HEK293 (cell line): ENCODE results near the gene SUPT3H.
A peak's percentile ranks its signal among the peaks of the same experiment; 100 is the strongest.

Source experiments
- CTCF ChIA-PET: fragments of 350-600 bp; formaldehyde crosslinking; extraction: SDS; loops from one replicate; lab custom pipeline; 2021; ENCODE audit warnings: antibody characterized with exemption; lab: Yijun Ruan, JAX
- POLR2A ChIA-PET: fragments of 300-600 bp; formaldehyde crosslinking; extraction: SDS; loops from one replicate; lab custom pipeline; 2020; ENCODE audit warnings: antibody characterized with exemption, inconsistent platforms; lab: Yijun Ruan, JAX
- H3K27ac ChIP-seq: fragments of 200-500 bp; sonication (Bioruptor generic); 2 replicates; pipeline ENCODE4 v1.5.1; 2014; ENCODE audit warnings: low read depth, low read length, control low read depth, inconsistent platforms; ENCODE audit errors: extremely low read depth
- H3K36me3 ChIP-seq, 2 experiments: fragments of 200-500 bp in 1 of 2; sonication (Bioruptor generic) in 1 of 2; 1 replicate in 1 of 2; 2 replicates in 1 of 2; pipeline ENCODE4 v1.5.1; 2014 to 2017; ENCODE audit warnings: inconsistent platforms in 2 of 2, low read length in 2 of 2; ENCODE audit not compliant: control insufficient read depth in 2 of 2, insufficient read depth in 1 of 2
- H3K4me1 ChIP-seq: fragments of 200-500 bp; sonication (Bioruptor generic); 2 replicates; pipeline ENCODE4 v1.5.1; 2014; ENCODE audit warnings: mild to moderate bottlenecking, low read length, inconsistent platforms; ENCODE audit not compliant: control insufficient read depth, insufficient read depth
- H3K4me3 ChIP-seq: 2 replicates; pipeline ENCODE4 v1.5.1; 2011; ENCODE audit warnings: low read depth, mild to moderate bottlenecking, control low read depth, low read length, moderate library complexity
- H3K9me3 ChIP-seq: fragments of 200-500 bp; sonication (Bioruptor generic); 2 replicates; pipeline ENCODE4 v1.5.1; 2014; ENCODE audit warnings: low read depth, low read length, inconsistent platforms; ENCODE audit not compliant: control insufficient read depth, insufficient read depth
- KLF16 ChIP-seq: fragments of 450-650 bp; formaldehyde crosslinking; IDR thresholded peaks from 2 replicates; pipeline ENCODE4 v1.5.1; 2017; ENCODE audit warnings: missing biosample characterization, missing genetic modification characterization
- KLF8 ChIP-seq: fragments of 450-650 bp; formaldehyde crosslinking; IDR thresholded peaks from 2 replicates; pipeline ENCODE4 v1.5.1; 2016; ENCODE audit warnings: missing biosample characterization, missing genetic modification characterization
- MZF1 ChIP-seq: fragments of 450-650 bp; formaldehyde crosslinking; IDR thresholded peaks from 2 replicates; pipeline ENCODE4 v1.5.1; 2017; ENCODE audit warnings: missing biosample characterization, missing genetic modification characterization, borderline replicate concordance
- OVOL3 ChIP-seq: fragments of 450-650 bp; formaldehyde crosslinking; IDR thresholded peaks from 2 replicates; pipeline ENCODE4 v1.5.1; 2016; ENCODE audit warnings: missing biosample characterization, missing genetic modification characterization
- REPIN1 ChIP-seq: fragments of 450-650 bp; formaldehyde crosslinking; IDR thresholded peaks from 2 replicates; pipeline ENCODE4 v1.5.1; 2017; ENCODE audit warnings: missing biosample characterization, missing genetic modification characterization, low read depth
- SP3 ChIP-seq: fragments of 450-650 bp; formaldehyde crosslinking; IDR thresholded peaks from 2 replicates; pipeline ENCODE4 v1.5.1; 2016; ENCODE audit warnings: missing biosample characterization, missing genetic modification characterization
- YY1 ChIP-seq: fragments of 450-650 bp; formaldehyde crosslinking; IDR thresholded peaks from 2 replicates; pipeline ENCODE4 v1.5.1; 2018; ENCODE audit warnings: missing biosample characterization, missing genetic modification characterization
- ZBTB17 ChIP-seq: fragments of 450-650 bp; formaldehyde crosslinking; IDR thresholded peaks from 2 replicates; pipeline ENCODE4 v1.5.1; 2016; ENCODE audit warnings: missing biosample characterization, missing genetic modification characterization
- ZBTB20 ChIP-seq: fragments of 450-650 bp; formaldehyde crosslinking; IDR thresholded peaks from 2 replicates; pipeline ENCODE4 v1.5.1; 2016; ENCODE audit warnings: missing biosample characterization, missing genetic modification characterization
- ZBTB21 ChIP-seq: fragments of 450-650 bp; formaldehyde crosslinking; IDR thresholded peaks from 2 replicates; pipeline ENCODE4 v1.5.1; 2017; ENCODE audit warnings: missing biosample characterization, missing genetic modification characterization
- ZBTB48 ChIP-seq: fragments of 450-650 bp; formaldehyde crosslinking; IDR thresholded peaks from 2 replicates; pipeline ENCODE4 v1.5.1; 2016; ENCODE audit warnings: missing biosample characterization, missing genetic modification characterization
- ZBTB7A ChIP-seq: fragments of 450-650 bp; formaldehyde crosslinking; IDR thresholded peaks from 2 replicates; pipeline ENCODE4 v1.5.1; 2016; ENCODE audit warnings: low read depth, missing biosample characterization, missing genetic modification characterization
- ZFP3 ChIP-seq: fragments of 450-650 bp; formaldehyde crosslinking; IDR thresholded peaks from 2 replicates; pipeline ENCODE4 v1.5.1; 2016; ENCODE audit warnings: low read depth, missing biosample characterization, missing genetic modification characterization
- ZIC2 ChIP-seq: fragments of 450-650 bp; formaldehyde crosslinking; IDR thresholded peaks from 2 replicates; pipeline ENCODE4 v1.5.1; 2016; ENCODE audit warnings: missing biosample characterization, missing genetic modification characterization
- ZNF10 ChIP-seq: fragments of 450-650 bp; formaldehyde crosslinking; IDR thresholded peaks from 2 replicates; pipeline ENCODE4 v1.5.1; 2017; ENCODE audit warnings: missing biosample characterization, missing genetic modification characterization
- ZNF132 ChIP-seq: fragments of 450-650 bp; formaldehyde crosslinking; IDR thresholded peaks from 2 replicates; pipeline ENCODE4 v1.5.1; 2017; ENCODE audit warnings: missing biosample characterization, missing genetic modification characterization, borderline replicate concordance
- ZNF138 ChIP-seq: fragments of 450-650 bp; formaldehyde crosslinking; IDR thresholded peaks from 2 replicates; pipeline ENCODE4 v1.5.1; 2016; ENCODE audit warnings: missing biosample characterization, missing genetic modification characterization, borderline replicate concordance
- ZNF223 ChIP-seq: fragments of 450-650 bp; formaldehyde crosslinking; IDR thresholded peaks from 2 replicates; pipeline ENCODE4 v1.5.1; 2016; ENCODE audit warnings: missing biosample characterization, missing genetic modification characterization
- ZNF23 ChIP-seq: fragments of 450-650 bp; formaldehyde crosslinking; IDR thresholded peaks from 2 replicates; pipeline ENCODE4 v1.5.1; 2016; ENCODE audit warnings: missing biosample characterization, missing genetic modification characterization, borderline replicate concordance
- ZNF335 ChIP-seq: fragments of 450-650 bp; formaldehyde crosslinking; conservative IDR thresholded peaks from 2 replicates; pipeline ENCODE4 v1.5.1; 2016; ENCODE audit warnings: missing biosample characterization, missing genetic modification characterization
- ZNF341 ChIP-seq: fragments of 450-650 bp; formaldehyde crosslinking; IDR thresholded peaks from 2 replicates; pipeline ENCODE4; 2016; ENCODE audit warnings: low read depth, missing biosample characterization, missing genetic modification characterization
- ZNF366 ChIP-seq: fragments of 450-650 bp; formaldehyde crosslinking; conservative IDR thresholded peaks from 2 replicates; pipeline ENCODE4 v1.5.1; 2016; ENCODE audit warnings: missing biosample characterization, missing genetic modification characterization
- ZNF600 ChIP-seq: fragments of 450-650 bp; formaldehyde crosslinking; IDR thresholded peaks from 2 replicates; pipeline ENCODE4 v1.5.1; 2016; ENCODE audit warnings: missing biosample characterization, missing genetic modification characterization
- ZNF785 ChIP-seq: fragments of 450-650 bp; formaldehyde crosslinking; IDR thresholded peaks from 2 replicates; pipeline ENCODE4 v1.5.1; 2016; ENCODE audit warnings: missing biosample characterization, missing genetic modification characterization
- ZNF830 ChIP-seq: fragments of 450-650 bp; IDR thresholded peaks from 2 replicates; pipeline ENCODE4 v1.5.0; 2018; ENCODE audit warnings: missing biosample characterization, missing genetic modification characterization, low read depth, mild to moderate bottlenecking, moderate library complexity
- ZSCAN30 ChIP-seq: fragments of 450-650 bp; IDR thresholded peaks from 2 replicates; pipeline ENCODE4 v1.5.1; 2018; ENCODE audit warnings: missing biosample characterization, mild to moderate bottlenecking, missing genetic modification characterization, moderate library complexity
- TF ChIP-seq, protein P1 (sequence below): fragments of 450-650 bp; formaldehyde crosslinking; conservative IDR thresholded peaks from 2 replicates; pipeline ENCODE4 v1.5.1; 2016; ENCODE audit warnings: low read depth, missing biosample characterization, missing genetic modification characterization

Gene SUPT3H

DNA sequence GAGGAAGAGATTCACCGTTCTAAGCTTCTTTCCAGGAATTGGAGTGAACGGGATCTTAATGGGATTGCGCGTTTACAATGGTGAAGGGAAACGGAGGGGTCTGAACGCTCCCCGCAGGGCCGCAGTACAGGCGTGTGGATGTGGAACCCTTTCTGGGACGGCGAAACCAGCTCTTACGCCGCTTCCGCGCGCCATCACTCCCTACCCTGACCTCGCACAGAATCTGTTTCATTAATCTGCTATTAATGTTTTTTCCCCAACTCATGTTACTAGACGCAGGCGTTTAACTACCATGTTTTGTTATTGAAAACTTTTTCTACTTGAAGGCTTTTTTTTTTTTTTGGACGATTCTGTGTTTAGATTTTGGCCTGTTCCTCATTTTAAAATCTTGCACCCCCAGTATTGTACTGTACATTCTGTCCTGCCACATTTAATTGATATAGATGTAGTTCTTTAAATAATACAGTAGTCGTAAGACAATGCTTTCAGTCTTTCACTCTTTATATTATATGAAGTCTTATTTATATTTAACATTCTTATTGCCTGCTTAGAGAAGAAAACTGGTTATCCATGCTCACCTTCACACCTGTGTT, 696 bp upstream of the SUPT3H start (continued):
- TF ChIP-seq ZNF23 (tag by site-specific recombination) (no peak), YY1 (tag by site-specific recombination) (0 out of 2 replicates have a peak, but pooled peaks have one; percentile 8), ZNF341 (tag by site-specific recombination) (peak; percentile 32), ZNF10 (tag by site-specific recombination) (peak; percentile 46; the same call in 1 of the 2 replicates), ZNF223 (0 out of 2 replicates have a peak, but pooled peaks have one; percentile 31), MZF1 (tag by site-specific recombination) (peak; percentile 57), ZNF830 (no peak), ZFP3 (tag by site-specific recombination) (peak; percentile 20; the same call in 1 of the 2 replicates), ZNF600 (tag by site-specific recombination) (peak; percentile 42), KLF16 (tag by site-specific recombination) (no peak), OVOL3 (tag by site-specific recombination) (peak; percentile 47; the same call in 1 of the 2 replicates), REPIN1 (tag by site-specific recombination) (no peak), KLF8 (tag by site-specific recombination) (0 out of 2 replicates have a peak, but pooled peaks have one; percentile 1), ZBTB21 (peak; percentile 18; the same call in 1 of the 2 replicates), ZNF785 (no peak), ZBTB20 (tag by site-specific recombination) (peak; percentile 86), ZNF366 (tag by site-specific recombination) (no peak), ZBTB7A (tag by site-specific recombination) (no peak), ZBTB17 (tag by site-specific recombination) (no peak), SP3 (tag by site-specific recombination) (no peak)
- TF ChIP-seq, protein P1, sequence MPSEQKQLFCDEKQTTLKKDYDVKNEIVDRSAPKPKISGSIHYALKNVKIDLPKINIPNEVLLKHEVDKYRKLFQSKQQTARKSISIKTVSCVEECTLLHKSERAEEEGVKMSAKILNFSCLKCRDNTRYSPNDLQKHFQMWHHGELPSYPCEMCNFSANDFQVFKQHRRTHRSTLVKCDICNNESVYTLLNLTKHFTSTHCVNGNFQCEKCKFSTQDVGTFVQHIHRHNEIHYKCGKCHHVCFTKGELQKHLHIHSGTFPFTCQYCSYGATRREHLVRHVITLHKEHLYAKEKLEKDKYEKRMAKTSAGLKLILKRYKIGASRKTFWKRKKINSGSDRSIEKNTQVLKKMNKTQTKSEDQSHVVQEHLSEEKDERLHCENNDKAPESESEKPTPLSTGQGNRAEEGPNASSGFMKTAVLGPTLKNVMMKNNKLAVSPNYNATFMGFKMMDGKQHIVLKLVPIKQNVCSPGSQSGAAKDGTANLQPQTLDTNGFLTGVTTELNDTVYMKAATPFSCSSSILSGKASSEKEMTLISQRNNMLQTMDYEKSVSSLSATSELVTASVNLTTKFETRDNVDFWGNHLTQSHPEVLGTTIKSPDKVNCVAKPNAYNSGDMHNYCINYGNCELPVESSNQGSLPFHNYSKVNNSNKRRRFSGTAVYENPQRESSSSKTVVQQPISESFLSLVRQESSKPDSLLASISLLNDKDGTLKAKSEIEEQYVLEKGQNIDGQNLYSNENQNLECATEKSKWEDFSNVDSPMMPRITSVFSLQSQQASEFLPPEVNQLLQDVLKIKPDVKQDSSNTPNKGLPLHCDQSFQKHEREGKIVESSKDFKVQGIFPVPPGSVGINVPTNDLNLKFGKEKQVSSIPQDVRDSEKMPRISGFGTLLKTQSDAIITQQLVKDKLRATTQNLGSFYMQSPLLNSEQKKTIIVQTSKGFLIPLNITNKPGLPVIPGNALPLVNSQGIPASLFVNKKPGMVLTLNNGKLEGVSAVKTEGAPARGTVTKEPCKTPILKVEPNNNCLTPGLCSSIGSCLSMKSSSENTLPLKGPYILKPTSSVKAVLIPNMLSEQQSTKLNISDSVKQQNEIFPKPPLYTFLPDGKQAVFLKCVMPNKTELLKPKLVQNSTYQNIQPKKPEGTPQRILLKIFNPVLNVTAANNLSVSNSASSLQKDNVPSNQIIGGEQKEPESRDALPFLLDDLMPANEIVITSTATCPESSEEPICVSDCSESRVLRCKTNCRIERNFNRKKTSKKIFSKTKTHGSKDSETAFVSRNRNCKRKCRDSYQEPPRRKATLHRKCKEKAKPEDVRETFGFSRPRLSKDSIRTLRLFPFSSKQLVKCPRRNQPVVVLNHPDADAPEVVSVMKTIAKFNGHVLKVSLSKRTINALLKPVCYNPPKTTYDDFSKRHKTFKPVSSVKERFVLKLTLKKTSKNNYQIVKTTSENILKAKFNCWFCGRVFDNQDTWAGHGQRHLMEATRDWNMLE (tag by site-specific recombination), result 0 out of 2 replicates have a peak, but pooled peaks have one; percentile 12

DNA sequence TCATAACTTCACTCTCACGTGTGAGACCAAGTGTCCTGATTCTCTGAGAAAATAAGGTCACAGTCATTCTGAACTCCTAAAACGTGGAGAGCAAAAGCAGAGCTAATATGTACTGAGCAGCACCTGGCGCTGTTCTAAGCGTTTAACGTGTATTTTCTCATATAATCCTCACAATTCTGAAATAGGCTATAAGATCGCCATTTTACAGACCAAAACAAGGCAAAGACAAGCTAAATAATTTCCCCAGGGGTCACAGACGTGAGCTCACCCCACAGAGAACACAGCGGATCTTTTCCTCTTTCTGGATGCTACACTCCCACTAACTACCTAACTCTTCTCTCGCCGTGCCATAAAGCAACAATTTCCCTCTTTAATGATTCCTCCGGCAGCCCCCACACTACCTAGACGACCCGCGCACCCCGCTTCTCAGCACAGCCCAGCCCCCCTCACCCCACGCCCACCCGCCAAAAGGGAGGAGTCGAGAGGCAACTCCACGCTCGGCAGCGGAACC, 636 bp downstream of the SUPT3H start:
- no peaks in the 10 kb centered on the region for H3K36me3 ChIP-seq
- H3K4me3 ChIP-seq, result peak overlapping the region; percentile 95
- peak overlapping the region; percentile 95 for H3K27ac ChIP-seq
- POLR2A ChIA-PET, result interaction anchor here (0.6 to 2.0 kb wide), 5 partner anchors 15 to 721 kb away, joined by 3 to 20 read pairs (median 5); no protein-coding TSS in a partner anchor
- CTCF ChIA-PET, result interaction anchor here (0.6 to 1.5 kb wide), 6 partner anchors 11 to 902 kb away, joined by 3 to 4 read pairs (median 3); no protein-coding TSS in a partner anchor
- 0 out of 2 replicates have a peak, but pooled peaks cover 4% of the 10 kb centered on the region for H3K4me1 ChIP-seq
- no peaks in the 10 kb centered on the region for H3K9me3 ChIP-seq
- TF ChIP-seq ZBTB48 (tag by site-specific recombination) (0 out of 2 replicates have a peak, but pooled peaks have one; percentile 35), ZNF335 (tag by site-specific recombination) (peak; percentile 85), ZNF132 (tag by site-specific recombination) (no peak), ZIC2 (tag by site-specific recombination) (peak; percentile 41; the same call in 1 of the 2 replicates), ZNF138 (no peak), ZSCAN30 (tag by site-specific recombination) (no peak)
- TF ChIP-seq, protein P1 (tag by site-specific recombination), result no peak
